HG02623 (cell line): ENCODE results near the gene GAP43.

Experiments
- ATAC-seq: cut with Tn5 transposase; IDR thresholded peaks from one replicate; pipeline ENCODE4 v1.9.1; 2021; ENCODE audit warnings: moderate library complexity; ENCODE audit not compliant: unreplicated experiment

GAP43 gene, protein sequence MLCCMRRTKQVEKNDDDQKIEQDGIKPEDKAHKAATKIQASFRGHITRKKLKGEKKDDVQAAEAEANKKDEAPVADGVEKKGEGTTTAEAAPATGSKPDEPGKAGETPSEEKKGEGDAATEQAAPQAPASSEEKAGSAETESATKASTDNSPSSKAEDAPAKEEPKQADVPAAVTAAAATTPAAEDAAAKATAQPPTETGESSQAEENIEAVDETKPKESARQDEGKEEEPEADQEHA

DNA sequence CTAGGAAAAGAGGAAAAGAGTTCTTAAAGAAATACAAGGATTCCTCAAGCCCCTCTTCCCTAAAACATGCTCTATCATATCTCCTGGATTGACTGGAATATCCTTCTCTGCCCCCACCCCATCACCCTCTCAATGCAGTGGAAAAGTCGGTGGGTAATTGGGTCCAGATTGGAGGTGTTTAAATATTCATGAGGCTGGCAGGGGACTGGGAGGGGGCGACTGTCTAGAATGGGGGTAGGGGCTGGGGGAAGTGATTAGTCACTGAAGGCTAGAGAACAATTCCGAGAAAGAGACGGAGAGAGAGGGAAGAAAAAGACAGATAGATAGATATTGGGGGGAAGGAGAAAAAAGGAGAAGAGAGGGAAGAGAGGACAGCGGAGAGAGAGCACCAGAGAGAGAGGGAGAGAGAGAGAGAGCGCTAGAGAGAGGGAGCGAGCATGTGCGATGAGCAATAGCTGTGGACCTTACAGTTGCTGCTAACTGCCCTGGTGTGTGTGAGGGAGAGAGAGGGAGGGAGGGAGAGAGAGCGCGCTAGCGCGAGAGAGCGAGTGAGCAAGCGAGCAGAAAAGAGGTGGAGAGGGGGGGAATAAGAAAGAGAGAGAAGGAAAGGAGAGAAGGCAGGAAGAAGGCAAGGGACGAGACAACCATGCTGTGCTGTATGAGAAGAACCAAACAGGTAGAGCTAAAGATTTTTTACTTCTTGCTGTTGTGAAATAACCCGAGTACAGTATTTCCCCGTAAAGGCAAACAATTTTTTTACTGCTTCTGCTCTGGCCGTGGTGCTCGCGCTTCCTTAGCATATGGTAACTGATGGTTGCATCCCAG lies at the start of gene GAP43:
Gene GAP43 (plus strand): TSS at position 467 of the 825 bp plus-strand sequence. CDS start 180 bp downstream, at position 647.
- ATAC-seq: no peak

GRCh38 chr3:115576325-115576875 lies 46.9 kb upstream of the GAP43 start:
- no peak for ATAC-seq

GRCh38 chr3:115577000-115577399 lies 46.3 kb upstream of the GAP43 start:
- ATAC-seq: no peak

- no peak for ATAC-seq
Measured at GRCh38 chr3:115578331-115578730, 45.0 kb upstream of the GAP43 start.

- ATAC-seq: no peak
Measured at GRCh38 chr3:115580566-115580965, 42.7 kb upstream of the GAP43 start.

GRCh38 chr3:115581362-115582135 lies 41.8 kb upstream of the GAP43 start:
- ATAC-seq: no peak

DNA sequence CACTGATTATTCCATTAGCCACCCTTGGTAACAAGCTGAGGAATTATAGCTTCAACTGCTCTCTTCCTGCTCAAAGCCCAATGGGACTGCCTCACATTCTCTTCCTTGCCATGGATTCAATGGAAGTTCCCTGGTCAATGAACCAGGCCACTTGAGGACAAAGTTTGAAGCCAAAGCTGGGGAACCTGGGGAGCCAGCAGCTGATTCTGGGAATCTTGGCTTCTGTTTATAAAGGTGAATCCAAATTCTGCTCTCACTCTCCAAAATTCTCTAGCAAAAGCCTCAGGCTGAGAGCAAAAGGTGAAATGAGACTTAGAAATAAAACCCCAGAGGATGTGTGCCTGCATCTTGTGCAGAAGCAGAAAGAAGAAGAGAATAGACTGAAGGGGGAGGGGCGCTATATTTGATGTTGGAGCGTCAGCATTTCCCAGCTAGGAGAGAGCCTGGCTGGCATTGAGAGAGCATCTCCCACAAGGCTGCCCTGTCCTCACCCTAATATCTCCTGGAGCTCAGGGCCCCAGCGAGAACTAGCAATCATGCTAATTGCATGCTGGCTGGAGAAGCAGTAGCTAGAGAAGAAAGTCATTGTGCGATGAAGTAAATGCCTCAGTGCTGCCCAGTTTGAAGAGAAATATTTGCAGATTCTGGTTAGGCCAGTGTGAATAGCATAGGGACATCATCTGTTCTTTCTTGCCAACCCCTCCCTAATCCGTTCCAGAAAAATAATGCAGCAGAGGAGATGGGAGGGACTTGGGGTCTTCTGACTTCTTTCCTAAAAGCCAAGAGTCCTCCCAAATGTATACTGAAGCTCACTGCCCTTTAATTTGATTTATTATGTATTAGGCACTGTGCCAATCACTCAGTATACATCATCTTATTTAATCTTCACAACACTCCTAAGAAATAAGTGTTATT lies 34.9 kb upstream of the GAP43 start:
- no peak for ATAC-seq

DNA sequence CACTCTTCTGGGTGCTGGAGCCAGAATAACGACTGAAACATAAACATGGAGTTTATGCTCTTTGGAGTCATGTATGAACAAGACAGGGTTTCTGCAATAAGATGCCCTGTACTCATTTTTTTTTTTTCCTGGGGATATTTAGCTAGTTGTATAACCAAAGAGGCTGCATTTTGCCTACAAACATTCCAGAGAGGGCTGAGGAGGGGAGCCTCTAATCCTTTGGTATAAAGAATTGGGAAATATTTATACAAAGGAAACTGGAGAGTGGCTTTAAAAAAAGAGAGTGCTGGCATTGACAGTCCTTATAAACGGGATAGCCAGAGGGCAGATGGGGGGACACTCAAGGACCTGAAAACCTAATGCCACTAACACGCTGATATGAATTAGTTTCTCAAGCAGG lies 32.4 kb upstream of the GAP43 start:
- ATAC-seq: no peak

DNA sequence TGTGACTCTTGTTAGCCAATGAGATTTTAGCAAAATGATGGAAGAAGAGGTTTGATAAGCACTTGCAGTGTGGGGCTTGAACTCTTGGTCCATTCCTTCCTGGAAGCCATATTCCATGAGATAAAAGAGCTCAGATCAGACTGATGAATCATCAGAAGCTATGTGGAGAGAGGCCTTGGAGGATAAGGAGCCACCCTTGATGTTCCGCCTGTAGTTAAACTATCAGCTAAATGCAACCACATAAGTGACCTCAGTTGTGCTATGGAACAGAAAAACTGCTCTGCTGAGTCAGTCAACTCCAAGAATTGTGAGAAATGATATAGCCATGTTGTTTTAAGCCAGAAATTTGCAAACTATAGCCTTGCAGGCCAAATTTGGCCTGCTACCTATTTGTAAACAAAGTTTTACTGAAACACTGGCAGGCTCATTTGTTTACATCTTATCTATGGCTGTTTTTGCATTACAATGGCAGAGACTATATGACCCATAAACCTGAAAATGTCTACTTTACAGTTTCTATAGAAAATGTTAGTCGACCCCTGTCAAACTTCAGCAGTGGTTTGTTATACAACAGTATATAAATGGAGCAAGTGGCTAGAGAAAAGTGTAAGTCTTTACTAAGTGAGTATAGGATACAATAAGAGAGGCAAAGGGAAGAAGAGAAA lies 27.6 kb upstream of the GAP43 start:
- ATAC-seq: no peak

GRCh38 chr3:115598216-115598615 lies 25.1 kb upstream of the GAP43 start:
- ATAC-seq: no peak

DNA sequence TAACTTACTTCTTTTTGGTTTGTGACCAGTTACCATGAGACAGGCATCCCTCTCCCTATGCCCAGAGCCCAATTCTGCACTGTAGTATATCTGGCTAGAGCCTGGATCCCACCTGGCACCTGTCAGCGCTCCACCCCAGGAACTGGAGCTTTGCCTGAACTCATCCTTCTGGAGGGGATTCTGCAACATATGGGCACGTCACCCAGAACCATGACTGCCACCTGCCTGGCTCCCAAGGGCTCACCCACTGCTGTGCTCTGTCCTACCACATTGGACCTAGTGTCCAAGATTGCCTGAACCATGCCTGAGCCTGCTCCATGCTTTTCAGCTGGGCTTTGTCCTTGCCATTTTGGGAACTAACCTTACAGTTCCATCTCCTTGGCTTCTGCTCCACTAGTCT lies 21.1 kb upstream of the GAP43 start:
- no peak for ATAC-seq

GRCh38 chr3:115611630-115612029 lies 11.7 kb upstream of the GAP43 start:
- ATAC-seq: no peak

GRCh38 chr3:115615001-115615814 lies 8.1 kb upstream of the GAP43 start:
- ATAC-seq: no peak

GRCh38 chr3:115616461-115616860 lies 6.8 kb upstream of the GAP43 start:
- no peak for ATAC-seq

DNA sequence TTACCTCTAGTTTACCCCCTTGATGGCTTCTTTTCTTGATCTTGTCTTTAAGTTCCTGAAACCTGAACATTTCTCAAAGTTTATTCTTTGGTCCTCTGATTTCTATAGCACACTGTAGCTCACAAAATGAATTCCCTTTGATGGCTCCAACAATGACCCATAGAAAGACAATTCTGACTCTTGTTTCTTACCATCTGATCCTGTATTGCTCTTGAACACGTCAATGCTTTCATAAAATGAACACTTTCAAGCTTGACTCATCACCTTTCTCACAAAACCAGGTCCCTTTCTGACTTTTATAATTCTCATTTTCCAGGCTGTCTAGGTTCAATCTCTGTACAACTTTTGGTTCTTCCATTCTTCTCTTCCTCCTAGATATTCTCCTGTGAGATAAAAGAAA lies 5.7 kb upstream of the GAP43 start:
- ATAC-seq: no peak

DNA sequence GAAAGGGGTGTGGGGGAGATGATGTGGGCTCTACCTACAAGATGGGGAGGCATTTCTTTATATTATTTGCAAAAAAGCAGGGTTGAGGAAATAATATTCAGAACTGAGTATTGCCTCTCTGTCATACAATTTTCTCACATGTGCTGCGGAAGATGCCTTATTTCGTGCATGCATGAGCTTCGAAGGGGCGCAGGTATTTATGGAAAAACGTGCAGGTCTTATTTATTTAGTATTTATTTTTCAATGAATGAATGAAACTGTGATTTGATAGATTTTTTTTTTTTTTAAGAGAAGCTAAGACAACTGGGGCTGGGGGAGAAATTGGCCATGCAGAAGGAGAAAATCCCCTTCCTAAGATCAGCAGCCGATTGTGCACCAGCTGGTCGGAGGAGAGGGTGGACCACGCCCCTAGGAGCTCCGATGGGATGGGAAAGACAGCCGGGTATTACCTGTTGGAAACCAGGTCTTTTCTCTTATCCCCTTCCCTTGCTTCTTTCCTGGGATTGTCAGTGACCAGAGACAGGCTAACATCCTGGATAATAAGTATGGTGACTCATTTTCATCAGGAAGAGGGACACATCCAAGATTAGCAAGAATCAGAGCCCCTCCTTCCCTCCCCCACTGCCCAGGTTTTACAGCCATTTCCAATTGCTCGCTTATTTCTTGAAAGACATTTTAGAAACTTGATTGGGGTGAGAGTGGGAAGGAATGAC lies 875 bp downstream of the GAP43 start:
- ATAC-seq: no peak

DNA sequence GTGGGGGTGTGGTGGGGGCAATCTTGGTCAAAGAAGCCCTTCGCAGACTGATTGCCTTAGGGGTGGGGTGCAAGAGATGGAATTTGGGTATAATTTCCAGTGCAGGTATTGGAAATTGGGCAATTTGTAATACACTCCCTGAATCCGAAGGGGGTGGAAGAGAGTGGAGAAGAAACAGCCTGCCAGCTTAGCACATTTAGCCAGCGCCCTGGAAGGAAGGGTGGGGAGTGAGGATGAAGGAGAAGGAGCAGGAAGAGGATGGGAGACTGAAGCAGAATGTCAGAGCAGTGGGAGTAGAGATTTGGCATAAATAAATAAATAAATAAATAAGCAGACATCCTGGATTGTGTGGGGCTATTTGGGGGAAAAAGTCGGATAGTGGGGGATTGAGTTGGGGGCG lies 1.6 kb downstream of the GAP43 start:
- no peak for ATAC-seq

GRCh38 chr3:115626006-115626409 lies 2.7 kb downstream of the GAP43 start:
- ATAC-seq: no peak
